GM12874 (cell line): ENCODE measurements around the gene MYL12A.

Experiments
- TF ChIP-seq, protein P1 (sequence below): IDR thresholded peaks from 2 replicates; pipeline ENCODE4 v1.5.1; 2011; ENCODE audit warnings: low read depth, mild to moderate bottlenecking, control low read depth, low read length, moderate library complexity; ENCODE audit not compliant: insufficient read depth

MYL12A gene

DNA sequence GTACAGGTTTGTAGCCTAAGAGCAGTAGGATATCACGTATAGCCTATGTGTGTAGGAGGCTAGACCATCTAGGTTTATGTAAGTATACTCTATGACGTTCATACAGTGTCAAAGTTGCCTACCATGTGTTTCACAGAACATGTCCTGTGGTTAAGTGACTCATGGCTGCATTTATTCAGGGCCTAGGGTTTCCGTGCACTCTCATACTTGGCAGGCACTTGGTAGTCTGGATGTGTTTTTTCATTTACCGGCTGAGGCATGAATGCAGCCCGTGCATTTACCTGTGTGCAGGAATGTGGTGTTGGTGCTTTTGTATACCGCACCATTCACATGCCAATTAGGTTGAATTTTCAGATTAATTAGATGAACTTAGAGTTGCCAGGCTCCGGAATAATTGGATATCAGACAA, 57.8 kb downstream of the MYL12A start:
- TF ChIP-seq, protein P1, sequence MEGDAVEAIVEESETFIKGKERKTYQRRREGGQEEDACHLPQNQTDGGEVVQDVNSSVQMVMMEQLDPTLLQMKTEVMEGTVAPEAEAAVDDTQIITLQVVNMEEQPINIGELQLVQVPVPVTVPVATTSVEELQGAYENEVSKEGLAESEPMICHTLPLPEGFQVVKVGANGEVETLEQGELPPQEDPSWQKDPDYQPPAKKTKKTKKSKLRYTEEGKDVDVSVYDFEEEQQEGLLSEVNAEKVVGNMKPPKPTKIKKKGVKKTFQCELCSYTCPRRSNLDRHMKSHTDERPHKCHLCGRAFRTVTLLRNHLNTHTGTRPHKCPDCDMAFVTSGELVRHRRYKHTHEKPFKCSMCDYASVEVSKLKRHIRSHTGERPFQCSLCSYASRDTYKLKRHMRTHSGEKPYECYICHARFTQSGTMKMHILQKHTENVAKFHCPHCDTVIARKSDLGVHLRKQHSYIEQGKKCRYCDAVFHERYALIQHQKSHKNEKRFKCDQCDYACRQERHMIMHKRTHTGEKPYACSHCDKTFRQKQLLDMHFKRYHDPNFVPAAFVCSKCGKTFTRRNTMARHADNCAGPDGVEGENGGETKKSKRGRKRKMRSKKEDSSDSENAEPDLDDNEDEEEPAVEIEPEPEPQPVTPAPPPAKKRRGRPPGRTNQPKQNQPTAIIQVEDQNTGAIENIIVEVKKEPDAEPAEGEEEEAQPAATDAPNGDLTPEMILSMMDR = no peak
